ENCODE measurements around the gene SEPTIN8. TPM values are rescaled to one million over a fixed set of nuclear protein-coding genes. Genes with fewer than 3 reads are reported as not detected.

The SEPTIN8 gene
- total RNA-seq, 4 donors from 2014 or later: 33.6 to 85.8 (median 56.2) TPM

- no peak for TF ChIP-seq CTCF (IDR thresholded peaks at IDR 0.05)
- TF ChIP-seq POLR2A (IDR thresholded peaks at IDR 0.05): no peak
- H3K36me3 ChIP-seq: peaks cover 0 to 22% (median 0%) of the 10 kb centered on the region in 3 donors
- no peaks in the 10 kb centered on the region for H3K27me3 ChIP-seq
- DNase-seq: no peak
- H3K27ac ChIP-seq: no peak overlapping the region
- H3K9me3 ChIP-seq: no peaks in the 10 kb centered on the region
- H3K4me1 ChIP-seq: peaks cover 0 to 19% (median 3%) of the 10 kb centered on the region in 4 donors
- H3K4me3 ChIP-seq: no peak overlapping the region
These were observed 47.4 kb upstream of the SEPTIN8 start for GRCh38 chr5:132824426-132824825.

GRCh38 chr5:132823481-132824050, 46.5 kb upstream of the SEPTIN8 start:
- Histone ChIP-seq H3K4me1 (peaks cover 0 to 15% (median 3%) of the 10 kb centered on the region in 4 donors), H3K4me3 (peak overlapping the region in 1 of 4 donors; percentile 21), H3K27ac (no peak overlapping the region), H3K27me3 (no peaks in the 10 kb centered on the region), H3K36me3 (peaks cover 0 to 22% (median 0%) of the 10 kb centered on the region in 3 donors), H3K9me3 (no peaks in the 10 kb centered on the region)
- TF ChIP-seq CTCF (IDR thresholded peaks at IDR 0.05) (no peak), POLR2A (IDR thresholded peaks at IDR 0.05) (no peak)
- no peak for DNase-seq

GRCh38 chr5:132822650-132823480, 45.8 kb upstream of the SEPTIN8 start:
- H3K4me1 ChIP-seq: peaks cover 0 to 14% (median 3%) of the 10 kb centered on the region in 4 donors
- peaks cover 0 to 22% (median 0%) of the 10 kb centered on the region in 3 donors for H3K36me3 ChIP-seq
- H3K4me3 ChIP-seq: peak overlapping the region in 1 of 4 donors; percentile 21
- no peak for DNase-seq
- no peaks in the 10 kb centered on the region for H3K9me3 ChIP-seq
- no peak for TF ChIP-seq POLR2A (IDR thresholded peaks at IDR 0.05)
- TF ChIP-seq CTCF (IDR thresholded peaks at IDR 0.05): no peak
- no peaks in the 10 kb centered on the region for H3K27me3 ChIP-seq
- H3K27ac ChIP-seq: no peak overlapping the region

GRCh38 chr5:132821791-132822190, 44.8 kb upstream of the SEPTIN8 start:
- Histone ChIP-seq H3K4me1 (peaks cover 0 to 14% (median 3%) of the 10 kb centered on the region in 4 donors), H3K9me3 (no peaks in the 10 kb centered on the region), H3K27me3 (no peaks in the 10 kb centered on the region), H3K36me3 (peaks cover 0 to 22% (median 0%) of the 10 kb centered on the region in 3 donors), H3K27ac (no peak overlapping the region), H3K4me3 (no peak overlapping the region)
- no peak for DNase-seq
- TF ChIP-seq POLR2A (IDR thresholded peaks at IDR 0.05): no peak
- TF ChIP-seq CTCF (IDR thresholded peaks at IDR 0.05): no peak

- Histone ChIP-seq H3K9me3 (no peaks in the 10 kb centered on the region), H3K4me1 (peaks cover 0 to 10% (median 3%) of the 10 kb centered on the region in 4 donors), H3K27me3 (no peaks in the 10 kb centered on the region), H3K27ac (peak overlapping the region in 1 of 4 donors; percentile 9), H3K36me3 (peaks cover 0 to 22% (median 0%) of the 10 kb centered on the region in 3 donors), H3K4me3 (no peak overlapping the region)
- no peak for TF ChIP-seq POLR2A (IDR thresholded peaks at IDR 0.05)
- TF ChIP-seq CTCF (IDR thresholded peaks at IDR 0.05): no peak
- no peak for DNase-seq
These were observed 44.3 kb upstream of the SEPTIN8 start for GRCh38 chr5:132821350-132821749.

All from Peyer's patch (tissue), 4 donors.